Body of pancreas (tissue), 4 donors: ENCODE data around the gene AGO3.

Experiments
- POLR2A ChIP-seq, 3 donors: fragments of 450-650 bp; IDR thresholded peaks; one replicate each; pipeline ENCODE4 v1.6.1; 2016; ENCODE audit warnings: antibody characterized with exemption in 3 of 3, mild to moderate bottlenecking in 2 of 3
- TF ChIP-seq, protein P1 (sequence below), 7 experiments: fragments of 450-650 bp in 4 of 7; fragments of 200-600 bp in 3 of 7; sonication (generic) in 3 of 7; IDR thresholded peaks; one replicate each; pipeline ENCODE4 v1.5.1; 2016 to 2019; ENCODE audit warnings: antibody characterized with exemption in 7 of 7

DNA sequence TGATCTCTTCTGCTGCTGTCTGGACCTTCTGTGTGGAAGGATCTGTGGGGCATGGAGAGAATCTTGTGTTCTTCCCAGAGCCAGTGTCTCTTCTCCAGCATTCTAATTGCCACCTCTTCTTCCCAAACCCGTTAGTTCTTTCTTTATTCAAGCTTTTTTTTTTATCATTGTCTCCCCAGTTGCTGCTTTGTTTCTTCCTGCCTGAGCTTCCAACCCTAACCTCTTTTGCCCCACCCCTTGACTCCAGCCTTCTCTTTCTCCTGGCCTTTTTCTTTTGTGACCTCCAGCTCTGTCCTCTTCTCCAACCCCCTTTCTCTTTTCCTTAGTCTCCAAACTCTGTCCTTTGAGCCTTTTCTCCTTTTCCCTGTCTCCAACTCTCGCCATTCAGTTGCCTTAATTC is 43.4 kb upstream of the AGO3 start:
- TF ChIP-seq, protein P1, sequence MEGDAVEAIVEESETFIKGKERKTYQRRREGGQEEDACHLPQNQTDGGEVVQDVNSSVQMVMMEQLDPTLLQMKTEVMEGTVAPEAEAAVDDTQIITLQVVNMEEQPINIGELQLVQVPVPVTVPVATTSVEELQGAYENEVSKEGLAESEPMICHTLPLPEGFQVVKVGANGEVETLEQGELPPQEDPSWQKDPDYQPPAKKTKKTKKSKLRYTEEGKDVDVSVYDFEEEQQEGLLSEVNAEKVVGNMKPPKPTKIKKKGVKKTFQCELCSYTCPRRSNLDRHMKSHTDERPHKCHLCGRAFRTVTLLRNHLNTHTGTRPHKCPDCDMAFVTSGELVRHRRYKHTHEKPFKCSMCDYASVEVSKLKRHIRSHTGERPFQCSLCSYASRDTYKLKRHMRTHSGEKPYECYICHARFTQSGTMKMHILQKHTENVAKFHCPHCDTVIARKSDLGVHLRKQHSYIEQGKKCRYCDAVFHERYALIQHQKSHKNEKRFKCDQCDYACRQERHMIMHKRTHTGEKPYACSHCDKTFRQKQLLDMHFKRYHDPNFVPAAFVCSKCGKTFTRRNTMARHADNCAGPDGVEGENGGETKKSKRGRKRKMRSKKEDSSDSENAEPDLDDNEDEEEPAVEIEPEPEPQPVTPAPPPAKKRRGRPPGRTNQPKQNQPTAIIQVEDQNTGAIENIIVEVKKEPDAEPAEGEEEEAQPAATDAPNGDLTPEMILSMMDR (IDR thresholded peaks at IDR 0.05), result no peak
- no peak for TF ChIP-seq POLR2A (IDR thresholded peaks at IDR 0.05)
